Measurements from ENCODE around the gene CORO2B.

The CORO2B gene

DNA sequence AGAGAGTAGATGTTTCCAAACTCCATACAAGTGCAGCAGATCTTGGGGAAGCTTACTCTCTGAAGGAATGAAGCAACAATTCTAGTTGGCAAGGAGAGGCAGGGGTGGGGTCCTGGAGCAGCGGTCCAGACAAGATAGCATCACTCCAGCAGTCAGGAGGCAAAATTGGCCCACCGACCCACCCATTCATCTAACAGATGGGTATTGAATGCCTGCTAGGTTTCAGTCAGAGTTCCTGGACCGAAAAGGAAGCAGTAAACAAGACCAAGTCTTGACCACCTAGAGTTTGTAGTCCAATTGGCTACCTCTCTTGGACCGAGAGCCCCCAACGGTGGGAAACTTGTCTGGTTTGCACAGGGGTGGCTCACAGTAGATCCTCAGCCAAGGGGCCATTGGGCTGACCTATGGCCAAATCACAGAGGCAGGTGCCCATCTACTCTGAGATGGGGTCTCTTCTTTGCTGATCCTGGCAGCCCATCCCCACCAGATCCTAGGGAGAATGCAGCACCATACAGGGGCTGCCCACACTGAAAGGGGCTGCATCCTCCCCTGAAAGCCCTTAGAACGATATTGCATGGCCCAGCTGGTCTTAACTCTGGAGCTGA lies 74.3 kb downstream of the CORO2B start:
- no peak for DNase-seq

DNA sequence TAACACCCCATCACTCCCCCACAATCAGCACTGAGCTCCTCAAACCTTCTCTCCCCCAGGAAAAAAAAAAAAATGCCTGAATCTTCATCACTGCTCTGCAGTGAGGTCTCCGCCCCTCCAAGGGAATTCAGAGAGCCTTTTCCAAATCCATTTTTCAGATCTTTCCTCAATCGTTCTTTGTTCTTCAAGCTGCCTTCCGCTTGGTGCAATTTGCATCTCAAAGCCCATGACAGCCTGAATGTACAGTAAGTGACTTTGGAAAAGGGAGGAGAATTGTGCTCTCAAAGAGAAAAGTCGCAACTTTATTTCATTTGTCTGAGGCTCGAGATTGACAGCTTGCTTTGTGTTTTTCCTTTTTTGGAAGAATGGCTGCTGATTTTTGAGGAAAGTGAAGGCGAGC lies 75.0 kb downstream of the CORO2B start:
- no peak for DNase-seq

DNA sequence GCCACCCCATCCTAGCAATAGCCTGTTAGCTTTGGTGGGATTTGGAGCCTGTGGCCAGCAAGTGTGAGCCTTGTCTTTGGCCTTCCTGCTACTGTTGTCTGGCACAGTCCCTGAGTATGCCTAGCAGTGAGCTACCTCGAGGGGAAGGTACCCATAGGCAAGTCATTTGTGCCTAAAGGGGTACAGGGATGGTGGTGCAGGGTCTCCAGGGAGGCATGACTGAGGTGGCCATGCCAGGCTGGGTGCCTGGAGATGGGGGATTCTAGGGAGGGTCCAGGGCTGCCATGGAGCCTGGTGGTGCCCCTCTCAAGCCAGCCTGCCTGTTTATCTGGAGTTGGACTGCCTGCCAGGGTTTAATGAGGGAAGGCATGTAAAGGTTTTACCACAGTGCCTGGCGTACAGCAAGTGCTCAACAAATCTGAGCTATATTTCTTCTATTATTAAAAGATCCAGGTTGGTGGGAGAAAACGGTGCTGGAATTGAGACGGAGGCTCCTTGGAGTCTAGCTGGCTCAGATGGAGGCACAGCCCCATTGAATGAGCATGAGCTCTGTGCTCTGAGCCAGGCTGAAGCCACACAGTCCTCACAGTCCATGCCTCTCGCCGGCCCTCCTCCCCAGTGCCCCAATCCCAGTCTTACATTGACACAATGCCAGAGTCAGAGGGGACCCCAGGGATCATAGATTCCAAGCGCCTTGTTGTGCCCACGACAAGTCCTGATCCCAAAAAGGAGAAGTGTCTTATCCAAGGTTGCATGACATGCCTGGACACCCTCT lies 76.2 kb downstream of the CORO2B start:
- DNase-seq: no peak

GRCh38 chr15:68655686-68656437 lies 77.1 kb downstream of the CORO2B start:
- no peak for DNase-seq

GRCh38 chr15:68656438-68656739 lies 77.6 kb downstream of the CORO2B start:
- no peak for DNase-seq

DNA sequence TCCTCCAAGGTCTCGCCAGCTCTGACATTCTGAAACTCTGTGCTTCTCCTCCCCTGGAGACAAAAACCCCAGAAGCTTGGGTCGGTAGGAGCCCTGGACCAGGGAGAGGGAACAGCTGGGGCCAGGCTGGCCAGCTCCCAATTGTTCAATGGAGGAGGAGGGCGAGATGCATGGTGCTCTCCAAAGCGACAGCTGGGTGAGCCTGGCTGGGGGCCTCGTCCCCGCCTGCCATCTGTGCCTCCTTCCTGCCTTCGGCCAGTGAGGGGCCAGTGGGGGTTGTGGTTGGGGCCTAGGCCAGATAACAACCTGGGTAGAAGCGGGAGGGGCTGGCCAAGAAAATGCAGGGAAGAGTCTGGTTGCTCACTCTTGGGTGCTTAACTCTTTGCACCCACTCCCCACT lies 79.4 kb downstream of the CORO2B start:
- DNase-seq: no peak

GRCh38 chr15:68658641-68659358 lies 80.0 kb downstream of the CORO2B start:
- no peak for DNase-seq

GRCh38 chr15:68663526-68663925 lies 84.7 kb downstream of the CORO2B start:
- no peak for DNase-seq

- DNase-seq: no peak
These were observed 87.5 kb downstream of the CORO2B start for GRCh38 chr15:68666120-68666811.

- DNase-seq: no peak
These were observed 88.1 kb downstream of the CORO2B start for GRCh38 chr15:68666812-68667450.

DNA sequence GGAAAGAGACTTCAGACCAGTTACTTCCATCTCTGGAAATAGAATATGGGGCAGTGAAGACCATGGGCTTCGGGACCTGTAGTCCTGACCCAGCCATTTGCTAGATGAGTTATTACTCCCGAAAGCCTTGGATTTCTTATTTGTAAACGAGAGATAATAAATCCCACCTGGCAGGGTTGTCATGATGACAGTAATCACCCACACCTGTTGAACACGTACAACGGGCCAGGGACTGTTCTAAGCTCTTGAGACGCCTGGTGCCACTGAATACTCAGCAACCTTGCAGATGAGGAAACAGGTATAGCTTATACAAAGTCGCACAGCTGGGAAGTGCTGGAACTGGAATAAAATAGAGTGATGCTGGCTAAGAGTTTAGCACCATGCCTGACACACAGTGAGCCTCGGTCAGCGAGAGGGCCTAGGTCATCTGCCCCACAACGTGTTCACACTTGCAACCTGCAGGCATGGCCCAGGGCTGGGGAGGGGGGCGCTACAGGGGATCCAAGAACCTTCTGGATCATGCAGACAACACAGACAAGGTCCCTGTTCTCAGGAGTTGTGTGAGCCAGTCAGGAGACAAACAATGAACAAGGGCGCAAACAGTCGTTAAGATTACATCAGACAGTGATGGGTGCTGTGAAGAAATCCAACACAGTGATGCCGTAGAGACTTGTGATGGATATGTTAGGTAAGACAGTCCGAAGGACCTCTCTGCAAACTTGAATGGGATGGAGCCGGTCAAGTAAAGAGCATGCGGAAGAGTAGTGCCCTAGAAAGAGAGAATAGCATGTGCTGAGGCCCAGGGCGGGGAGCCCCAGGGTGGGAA lies 89.2 kb downstream of the CORO2B start:
- no peak for DNase-seq

- no peak for DNase-seq
These were observed 90.3 kb downstream of the CORO2B start for GRCh38 chr15:68668926-68669600.

GRCh38 chr15:68672251-68672650 lies 93.5 kb downstream of the CORO2B start:
- DNase-seq: no peak

GRCh38 chr15:68672781-68673205 lies 94.0 kb downstream of the CORO2B start:
- DNase-seq: no peak

GRCh38 chr15:68674975-68675374 lies 96.2 kb downstream of the CORO2B start:
- DNase-seq: no peak

DNA sequence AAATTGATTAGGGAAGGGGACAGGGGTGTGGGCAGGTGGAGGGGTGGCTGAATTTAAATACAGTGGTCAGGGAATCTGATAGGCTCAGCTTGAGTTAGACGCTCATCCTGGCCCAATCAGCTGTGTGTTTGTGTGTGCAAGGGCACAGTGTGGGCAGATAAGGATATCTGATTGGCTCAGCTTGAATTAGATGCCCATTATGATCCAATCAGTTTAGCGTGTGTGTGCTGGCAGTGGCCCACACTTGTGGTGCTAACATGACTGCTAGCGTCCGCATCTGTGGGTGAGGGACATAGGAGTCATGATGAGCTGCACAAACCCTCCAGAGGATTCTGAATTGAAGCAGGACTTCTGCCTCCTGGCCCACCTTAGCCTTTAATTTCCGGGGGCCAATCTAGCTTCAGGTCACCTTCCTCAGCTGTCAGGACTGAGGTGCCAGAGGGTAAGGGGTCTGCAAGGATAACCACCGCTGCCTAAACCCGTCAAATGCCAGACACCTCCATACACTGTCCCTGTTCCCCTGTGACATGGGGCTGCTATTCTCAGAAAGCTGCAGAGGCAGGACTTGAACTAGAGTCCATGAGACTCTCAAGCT lies 97.3 kb downstream of the CORO2B start:
- no peak for DNase-seq

DNA sequence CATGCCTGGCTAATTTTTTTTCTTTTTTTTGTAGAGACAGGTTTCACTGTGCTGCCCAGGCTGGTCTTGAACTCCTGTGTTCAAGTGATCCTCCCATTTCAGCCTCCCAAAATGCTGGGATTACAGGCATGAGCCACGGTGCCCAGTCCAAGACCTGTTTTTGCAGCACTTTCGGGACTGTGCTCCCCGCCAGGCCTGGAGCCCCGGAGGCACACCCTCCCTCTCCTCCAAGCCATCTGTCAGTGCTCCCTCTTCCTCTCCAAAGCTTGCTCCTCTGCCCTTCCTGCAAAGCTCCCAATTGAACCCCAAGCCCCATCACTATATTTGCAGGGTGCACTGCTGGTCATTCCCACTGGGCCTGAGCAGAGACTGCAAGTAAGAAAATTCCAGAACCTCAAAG lies 98.1 kb downstream of the CORO2B start:
- DNase-seq: no peak

GRCh38 chr15:68677996-68678395 lies 99.2 kb downstream of the CORO2B start:
- no peak for DNase-seq

- DNase-seq: no peak
These were observed 100.0 kb downstream of the CORO2B start for GRCh38 chr15:68678746-68679145.

DNA sequence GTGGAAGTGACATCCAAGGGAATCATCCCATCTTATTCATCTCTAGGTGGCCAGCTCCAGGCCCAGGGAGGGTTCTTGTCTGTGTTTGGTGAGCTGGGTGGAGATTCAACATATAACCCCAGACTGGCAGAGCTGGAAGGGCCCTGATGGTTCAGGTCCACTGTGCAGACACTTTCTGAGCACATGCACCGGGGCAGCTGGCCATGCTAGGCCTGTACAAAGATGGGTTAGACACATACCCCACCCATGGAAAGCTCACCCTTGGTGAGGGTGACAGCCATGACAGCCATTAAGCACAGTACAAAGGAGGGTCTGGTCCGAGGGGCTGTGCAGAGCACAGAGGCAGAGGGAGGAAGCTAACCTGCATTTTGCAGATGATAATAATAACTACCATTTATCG lies 100.4 kb downstream of the CORO2B start:
- no peak for DNase-seq
